ENCODE results near the gene CLINT1.

- TF ChIP-seq RAD21 (IDR thresholded peaks at IDR 0.05; ENCODE audit: low read depth) (peak; percentile 26; the same call in 1 of the 2 replicates), EGR1 (IDR thresholded peaks at IDR 0.05) (no peak), EP300 (IDR thresholded peaks at IDR 0.05; ENCODE audit: borderline replicate concordance) (no peak)
These were observed 29.9 kb downstream of the CLINT1 start for GRCh38 chr5:157828944-157829639.
